CD4-positive, CD25-positive, alpha-beta regulatory T cell (primary cell): ENCODE results near the gene INSL6. TPM values are rescaled to one million over a fixed set of nuclear protein-coding genes. Genes with fewer than 3 reads are reported as not detected.
"Not testable (repeated sequence)": the region's sequence is repeated elsewhere in the genome, so short reads cannot be mapped to it uniquely, and the experiment has no call there.

ENCODE experiments used
- ATAC-seq, 2 donors: fragments of 150-1000 bp; cut with Tn5 transposase; one replicate each; pipeline ENCODE4 v1.10.0; 2021; ENCODE audit warnings: low read depth in 2 of 2, moderate number of reproducible peaks in 2 of 2, moderate library complexity in 1 of 2
- DNase-seq, 3 donors: peaks; one replicate each; pipeline versions ENCODE4 v3.0.0 to v3.0.0-alpha.2; 2012 to 2022; ENCODE audit warnings: mixed read lengths in 1 of 3
- H3K27ac ChIP-seq: one replicate; pipeline ENCODE4 v1.7.0; 2013; ENCODE audit warnings: mild to moderate bottlenecking, low read length; ENCODE audit not compliant: insufficient read depth, poor library complexity, severe bottlenecking
- H3K27me3 ChIP-seq: one replicate; pipeline ENCODE4 v1.7.0; 2013; ENCODE audit warnings: low read length; ENCODE audit not compliant: control insufficient read depth, insufficient read depth
- H3K36me3 ChIP-seq: one replicate; pipeline ENCODE4 v1.7.0; 2013; ENCODE audit warnings: mild to moderate bottlenecking, low read length, moderate library complexity; ENCODE audit not compliant: control insufficient read depth, insufficient read depth
- H3K4me1 ChIP-seq: 2 replicates; pipeline ENCODE4 v1.7.0; 2013; ENCODE audit warnings: mild to moderate bottlenecking, low read length; ENCODE audit not compliant: insufficient read depth, control insufficient read depth, poor library complexity, severe bottlenecking
- H3K4me3 ChIP-seq: one replicate; pipeline ENCODE4 v1.7.0; 2013; ENCODE audit warnings: low read depth, mild to moderate bottlenecking, low read length, moderate library complexity
- H3K9me3 ChIP-seq, 2 experiments: 1 replicate in 1 of 2; 2 replicates in 1 of 2; pipeline ENCODE4 v1.7.0; 2013; ENCODE audit warnings: low read length in 2 of 2, mild to moderate bottlenecking in 1 of 2, moderate library complexity in 1 of 2; ENCODE audit not compliant: control insufficient read depth in 2 of 2
- H3K27ac Mint-ChIP-seq, 3 donors: one replicate each; pipeline ENCODE4 v1.8.0; 2020 to 2022; ENCODE audit warnings: mild to moderate bottlenecking in 3 of 3, mixed read lengths in 3 of 3, moderate library complexity in 2 of 3
- H3K27me3 Mint-ChIP-seq: one replicate; pipeline ENCODE4 v1.8.0; 2022; ENCODE audit warnings: mild to moderate bottlenecking, mixed read lengths
- H3K36me3 Mint-ChIP-seq: one replicate; pipeline ENCODE4 v1.8.0; 2020; ENCODE audit warnings: mixed read lengths
- H3K4me1 Mint-ChIP-seq, 4 donors: one replicate each; pipeline ENCODE4 v1.8.0; 2020 to 2022; ENCODE audit warnings: mixed read lengths in 4 of 4, mild to moderate bottlenecking in 1 of 4
- H3K4me3 Mint-ChIP-seq, 4 donors: one replicate each; pipeline ENCODE4 v1.8.0; 2020 to 2022; ENCODE audit warnings: mild to moderate bottlenecking in 4 of 4, mixed read lengths in 4 of 4, moderate library complexity in 3 of 4
- H3K9me3 Mint-ChIP-seq, 7 donors: one replicate each; pipeline ENCODE4 v1.8.0; 2020 to 2022; ENCODE audit warnings: mixed read lengths in 7 of 7, mild to moderate bottlenecking in 3 of 7, moderate library complexity in 2 of 7
- polyA plus RNA-seq, 4 donors: library from polyadenylated mRNA; unstranded; fragments of 300-500 nt; fragmentation: Illumina TruSeq; gene quantifications; one replicate each; pipeline ENCODE4 v1.2.3, GENCODE V29; 2021
- total RNA-seq: library from RNA; stranded (reverse); gene quantifications from one replicate; pipeline ENCODE4 v1.2.3, GENCODE V29; 2022

INSL6 gene
- total and polyA plus RNA-seq, 5 donors from 2014 or later: not detected

- ATAC-seq (no peak), DNase-seq (no peak)
- Histone ChIP-seq H3K4me3 (no peak overlapping the region), H3K4me1 (peaks cover 8% of the 10 kb centered on the region), H3K36me3 (no peaks in the 10 kb centered on the region), H3K9me3 (no peaks in the 10 kb centered on the region), H3K27me3 (no peaks in the 10 kb centered on the region), H3K27ac (no peak overlapping the region)
- Mint-ChIP-seq H3K4me3 (no peak overlapping the region), H3K27ac (no peak overlapping the region), H3K9me3 (peaks cover 0 to 1% (median 0%) of the 10 kb centered on the region in 7 donors), H3K27me3 (peaks cover 8% of the 10 kb centered on the region), H3K36me3 (no peaks in the 10 kb centered on the region), H3K4me1 (peaks cover 0 to 7% (median 7%) of the 10 kb centered on the region in 4 donors)
Observed at GRCh38 chr9:5188060-5188984, 2.9 kb upstream of the INSL6 start.

- H3K9me3 Mint-ChIP-seq: peaks cover 0 to 1% (median 0%) of the 10 kb centered on the region in 7 donors
- DNase-seq (peak; percentile 28 to 78 (median 66)), ATAC-seq (peak; percentile 81 to 82)
- no peak overlapping the region for H3K4me3 Mint-ChIP-seq
- H3K27me3 ChIP-seq: no peaks in the 10 kb centered on the region
- H3K9me3 ChIP-seq: no peaks in the 10 kb centered on the region
- no peak overlapping the region for H3K4me3 ChIP-seq
- H3K36me3 ChIP-seq: no peaks in the 10 kb centered on the region
- H3K4me1 Mint-ChIP-seq: peaks cover 0 to 7% (median 7%) of the 10 kb centered on the region in 4 donors
- H3K4me1 ChIP-seq: peaks cover 8% of the 10 kb centered on the region
- H3K27ac Mint-ChIP-seq: no peak overlapping the region
- H3K36me3 Mint-ChIP-seq: no peaks in the 10 kb centered on the region
- H3K27me3 Mint-ChIP-seq: peaks cover 4% of the 10 kb centered on the region
- no peak overlapping the region for H3K27ac ChIP-seq
Observed at GRCh38 chr9:5186416-5187169, 1.2 kb upstream of the INSL6 start.

GRCh38 chr9:5184776-5185175, 663 bp downstream of the INSL6 start:
- Histone ChIP-seq H3K4me1 (peaks cover 8% of the 10 kb centered on the region), H3K27me3 (no peaks in the 10 kb centered on the region), H3K36me3 (no peaks in the 10 kb centered on the region), H3K4me3 (no peak overlapping the region), H3K27ac (no peak overlapping the region), H3K9me3 (no peaks in the 10 kb centered on the region)
- Mint-ChIP-seq H3K27me3 (peaks cover 10% of the 10 kb centered on the region), H3K4me1 (peaks cover 0 to 7% (median 7%) of the 10 kb centered on the region in 4 donors), H3K9me3 (peaks cover 0 to 2% (median 0%) of the 10 kb centered on the region in 7 donors), H3K36me3 (no peaks in the 10 kb centered on the region), H3K4me3 (no peak overlapping the region), H3K27ac (no peak overlapping the region)
- ATAC-seq: no peak
- no peak for DNase-seq

GRCh38 chr9:5180631-5181030, 4.8 kb downstream of the INSL6 start:
- H3K9me3 Mint-ChIP-seq, H3K4me1 Mint-ChIP-seq, H3K36me3 Mint-ChIP-seq, H3K4me3 Mint-ChIP-seq, H3K36me3 ChIP-seq, H3K27ac ChIP-seq, H3K4me1 ChIP-seq, H3K27ac Mint-ChIP-seq, DNase-seq, H3K4me3 ChIP-seq, ATAC-seq, H3K27me3 ChIP-seq, H3K9me3 ChIP-seq: not testable (repeated sequence)
- peaks cover 21% of the 10 kb centered on the region for H3K27me3 Mint-ChIP-seq

- H3K27me3 ChIP-seq: no peaks in the 10 kb centered on the region
- Mint-ChIP-seq H3K9me3 (peaks cover 0 to 16% (median 3%) of the 10 kb centered on the region in 7 donors), H3K4me1 (peaks cover 0 to 9% (median 6%) of the 10 kb centered on the region in 4 donors), H3K4me3 (no peak overlapping the region), H3K27me3 (peaks cover 29% of the 10 kb centered on the region), H3K27ac (peak overlapping the region in 2 of 3 donors; percentile 2 to 49), H3K36me3 (no peaks in the 10 kb centered on the region)
- H3K27ac ChIP-seq: no peak overlapping the region
- peak in 1 of 2 donors; percentile 44 for ATAC-seq
- peak in 2 of 3 donors; percentile 26 to 30 for DNase-seq
- H3K9me3 ChIP-seq: no peaks in the 10 kb centered on the region
- no peak overlapping the region for H3K4me3 ChIP-seq
- H3K36me3 ChIP-seq: no peaks in the 10 kb centered on the region
- H3K4me1 ChIP-seq: peaks cover 6% of the 10 kb centered on the region
Observed at GRCh38 chr9:5178126-5178805, 7.2 kb downstream of the INSL6 start.

GRCh38 chr9:5146241-5146640, 39.2 kb downstream of the INSL6 start:
- ATAC-seq (no peak), DNase-seq (no peak)
- Histone ChIP-seq H3K27me3 (no peaks in the 10 kb centered on the region), H3K4me1 (no peaks in the 10 kb centered on the region), H3K27ac (no peak overlapping the region), H3K36me3 (no peaks in the 10 kb centered on the region), H3K4me3 (no peak overlapping the region), H3K9me3 (peaks cover 7 to 11% of the 10 kb centered on the region in 2 experiments)
- Mint-ChIP-seq H3K9me3 (peaks cover 4 to 31% (median 14%) of the 10 kb centered on the region in 7 donors), H3K27ac (no peak overlapping the region), H3K27me3 (no peaks in the 10 kb centered on the region), H3K4me3 (peak overlapping the region in 1 of 4 donors; percentile 28), H3K4me1 (no peaks in the 10 kb centered on the region), H3K36me3 (peaks cover 39% of the 10 kb centered on the region)

GRCh38 chr9:5144217-5144616, 41.2 kb downstream of the INSL6 start:
- Histone ChIP-seq H3K4me1 (no peaks in the 10 kb centered on the region), H3K36me3 (no peaks in the 10 kb centered on the region), H3K27me3 (no peaks in the 10 kb centered on the region), H3K4me3 (no peak overlapping the region), H3K27ac (no peak overlapping the region), H3K9me3 (peaks cover 0 to 11% of the 10 kb centered on the region in 2 experiments)
- no peak for DNase-seq
- peaks cover 44% of the 10 kb centered on the region for H3K36me3 Mint-ChIP-seq
- peaks cover 4 to 23% (median 11%) of the 10 kb centered on the region in 7 donors for H3K9me3 Mint-ChIP-seq
- ATAC-seq: no peak
- H3K4me3 Mint-ChIP-seq: no peak overlapping the region
- no peaks in the 10 kb centered on the region for H3K27me3 Mint-ChIP-seq
- H3K4me1 Mint-ChIP-seq: no peaks in the 10 kb centered on the region
- no peak overlapping the region for H3K27ac Mint-ChIP-seq
